Heart left ventricle (tissue), 13 donors: ENCODE results near the gene MT3.

ENCODE experiments used
- CTCF ChIP-seq, 12 donors: fragments of 200-600 bp; sonication (generic) in 4 of 12; IDR thresholded peaks; one replicate each; pipeline versions ENCODE4 v1.5.0 to v1.8.0; 2018 to 2022; ENCODE audit warnings: antibody characterized with exemption in 12 of 12, mild to moderate bottlenecking in 5 of 12
- POLR2A ChIP-seq, 2 donors: fragments of 450-650 bp; IDR thresholded peaks; one replicate each; pipeline ENCODE4 v1.6.1; 2017; ENCODE audit warnings: antibody characterized with exemption in 2 of 2, mild to moderate bottlenecking in 2 of 2, moderate library complexity in 2 of 2
- donor health status: ischemic (EF 13 %, LVEDD 7.1; RV severe dilation, severe dysfunction).
- donor health status: DM: no; HTN: yes; CAD: no.
- donor health status: DM: no; HTN: no; CAD: no.
- donor health status: ischemic (EF 25% LVEDD 6.9; RV normal size, moderate dysfunction).
- donor health status: ischemic (EF 25% LVEDD 5.7; RV mildly dilated, moderate dysfunction).
- donor health status: ischemic (EF 35%, LVEDD 5.7; RV mildly dilated, moderate dysfunction).
- donor health status: nonischemic (EF 11% LVEDD 7.7; RV severe dilation, severe dysfunction).
- donor health status: DM: yes; HTN: yes; CAD: no.
- donor health status: PGD.
- donor health status: ischemic (EF 29% LVEDD 5.4; RV normal size, mild dysfunction).
- donor health status: nonischemic (EF 23%, LVEDD 6.1; RV moderate dilation, normal function).

GRCh38 chr16:56584276-56584675 lies 5.1 kb upstream of the MT3 start:
- TF ChIP-seq CTCF (IDR thresholded peaks at IDR 0.05) (no peak), POLR2A (IDR thresholded peaks at IDR 0.05) (no peak)
